ENCODE data around the gene C5orf63.

GRCh38 chr5:127014573-127014972 lies 58.7 kb downstream of the C5orf63 start:
- TF ChIP-seq EZH2 (IDR thresholded peaks at IDR 0.05; ENCODE audit: borderline replicate concordance, low read depth, low read length, severe bottlenecking), result no peak
- no peak for TF ChIP-seq CTCF (IDR thresholded peaks at IDR 0.05; ENCODE audit: borderline replicate concordance, extremely low read depth, low read length, poor library complexity, severe bottlenecking)
